ENCODE results near the gene HSPBP1.

- TF ChIP-seq CTCF (IDR thresholded peaks at IDR 0.05): no peak
- TF ChIP-seq POLR2A (IDR thresholded peaks at IDR 0.05): no peak
Observed at GRCh38 chr19:55308281-55308680, 28.4 kb upstream of the HSPBP1 start.

All from adrenal gland (tissue), 5 donors.